A673 (cell line): Measurements from ENCODE around the gene ZNF607.

Experiments
- EZH2 ChIP-seq: fragments of 200-600 bp; sonication (generic); IDR thresholded peaks from 2 replicates; pipeline ENCODE4 v1.6.1; 2017; ENCODE audit warnings: borderline replicate concordance, low read depth, mild to moderate bottlenecking, mixed read lengths, antibody characterized with exemption, low read length; ENCODE audit not compliant: poor library complexity, severe bottlenecking
- TF ChIP-seq, protein P1 (sequence below): fragments of 300-800, 200-600 bp; sonication (generic); conservative IDR thresholded peaks from 2 replicates; pipeline ENCODE4 v1.5.1; 2017; ENCODE audit warnings: low read depth, mild to moderate bottlenecking, antibody characterized with exemption, low read length, moderate library complexity, mixed read lengths

DNA sequence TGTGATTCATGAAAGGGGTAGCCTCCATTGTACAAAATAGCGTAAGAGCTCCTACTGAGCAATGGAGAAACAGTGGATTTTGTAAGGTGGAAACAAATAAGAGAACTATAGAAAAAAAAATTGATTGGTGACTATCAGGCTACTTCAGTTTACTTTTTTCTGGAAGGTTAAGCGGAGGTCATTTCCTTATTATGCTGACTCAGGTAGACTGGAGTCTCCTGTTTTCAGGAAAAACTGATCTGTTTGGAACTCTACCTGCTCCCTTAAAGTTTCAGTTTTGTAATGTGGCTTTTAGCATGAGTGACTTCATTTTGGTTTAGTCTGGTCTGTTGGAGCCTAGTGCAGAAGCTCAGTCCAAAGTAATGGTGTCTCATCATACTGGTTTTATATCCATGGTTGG is 3.4 kb downstream of the ZNF607 start:
- TF ChIP-seq, protein P1, sequence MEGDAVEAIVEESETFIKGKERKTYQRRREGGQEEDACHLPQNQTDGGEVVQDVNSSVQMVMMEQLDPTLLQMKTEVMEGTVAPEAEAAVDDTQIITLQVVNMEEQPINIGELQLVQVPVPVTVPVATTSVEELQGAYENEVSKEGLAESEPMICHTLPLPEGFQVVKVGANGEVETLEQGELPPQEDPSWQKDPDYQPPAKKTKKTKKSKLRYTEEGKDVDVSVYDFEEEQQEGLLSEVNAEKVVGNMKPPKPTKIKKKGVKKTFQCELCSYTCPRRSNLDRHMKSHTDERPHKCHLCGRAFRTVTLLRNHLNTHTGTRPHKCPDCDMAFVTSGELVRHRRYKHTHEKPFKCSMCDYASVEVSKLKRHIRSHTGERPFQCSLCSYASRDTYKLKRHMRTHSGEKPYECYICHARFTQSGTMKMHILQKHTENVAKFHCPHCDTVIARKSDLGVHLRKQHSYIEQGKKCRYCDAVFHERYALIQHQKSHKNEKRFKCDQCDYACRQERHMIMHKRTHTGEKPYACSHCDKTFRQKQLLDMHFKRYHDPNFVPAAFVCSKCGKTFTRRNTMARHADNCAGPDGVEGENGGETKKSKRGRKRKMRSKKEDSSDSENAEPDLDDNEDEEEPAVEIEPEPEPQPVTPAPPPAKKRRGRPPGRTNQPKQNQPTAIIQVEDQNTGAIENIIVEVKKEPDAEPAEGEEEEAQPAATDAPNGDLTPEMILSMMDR: no peak
- no peak for TF ChIP-seq EZH2
